ENCODE results near the gene PLEKHG5. TPM values are rescaled to one million over a fixed set of nuclear protein-coding genes. Genes with fewer than 3 reads are reported as not detected.
"Not testable (repeated sequence)": the region's sequence is repeated elsewhere in the genome, so short reads cannot be mapped to it uniquely, and the experiment has no call there.

PLEKHG5 gene
- total and polyA plus RNA-seq, 9 donors: 2.0 to 13.1 (median 9.4) TPM

DNA sequence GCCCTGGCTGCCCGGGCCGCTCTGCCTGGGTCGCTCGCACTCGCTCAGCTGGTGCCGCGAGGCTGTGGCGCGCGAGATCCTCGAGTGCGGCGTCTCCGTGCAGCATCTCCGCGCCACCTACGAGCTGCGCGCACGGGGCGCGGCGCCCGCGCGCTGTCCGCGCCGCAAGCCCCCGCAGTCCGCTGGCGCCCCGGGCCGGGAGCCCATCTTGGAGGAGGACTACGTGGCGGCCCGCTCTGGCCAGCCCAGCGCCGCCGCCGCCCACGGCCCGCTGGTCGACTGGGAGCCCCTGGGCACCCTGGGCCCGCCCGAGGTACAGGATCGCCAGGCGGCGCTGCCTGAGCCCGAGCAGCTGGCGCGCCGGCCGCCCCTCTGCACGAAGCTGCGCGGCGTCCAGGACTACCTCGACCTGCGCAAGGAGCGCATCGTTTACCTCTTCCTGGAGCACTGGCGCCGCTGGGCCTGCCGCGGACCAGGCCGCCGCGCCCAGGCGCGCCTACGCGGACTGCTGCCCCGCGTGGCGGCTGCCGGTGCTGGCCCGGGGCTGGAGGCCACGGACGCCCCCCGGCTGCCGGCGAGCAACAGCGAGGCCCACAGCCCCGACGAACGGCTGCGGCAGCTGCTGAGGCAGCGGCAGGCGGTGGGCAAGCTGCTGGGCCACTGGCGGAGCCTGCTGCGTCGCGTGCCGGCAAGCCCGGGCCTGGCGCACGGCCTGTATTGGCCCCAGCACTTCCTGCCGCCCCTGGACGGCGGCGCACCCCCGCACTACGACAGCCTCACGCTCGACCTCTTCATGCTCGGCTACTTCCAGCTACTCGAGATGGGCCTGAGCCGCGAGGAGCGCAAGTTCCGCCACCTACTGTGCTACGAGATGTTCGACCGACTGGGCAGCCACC is 36.4 kb downstream of the PLEKHG5 start:
- peaks cover 3% of the 10 kb centered on the region for H3K4me1 ChIP-seq (ENCODE audit: insufficient read depth)
- H3K4me3 ChIP-seq: no peak overlapping the region
- H3K27ac ChIP-seq: no peak overlapping the region
- no peaks in the 10 kb centered on the region for H3K27me3 ChIP-seq
- TF ChIP-seq POLR2A (IDR thresholded peaks at IDR 0.05): no peak
- TF ChIP-seq, protein P1, sequence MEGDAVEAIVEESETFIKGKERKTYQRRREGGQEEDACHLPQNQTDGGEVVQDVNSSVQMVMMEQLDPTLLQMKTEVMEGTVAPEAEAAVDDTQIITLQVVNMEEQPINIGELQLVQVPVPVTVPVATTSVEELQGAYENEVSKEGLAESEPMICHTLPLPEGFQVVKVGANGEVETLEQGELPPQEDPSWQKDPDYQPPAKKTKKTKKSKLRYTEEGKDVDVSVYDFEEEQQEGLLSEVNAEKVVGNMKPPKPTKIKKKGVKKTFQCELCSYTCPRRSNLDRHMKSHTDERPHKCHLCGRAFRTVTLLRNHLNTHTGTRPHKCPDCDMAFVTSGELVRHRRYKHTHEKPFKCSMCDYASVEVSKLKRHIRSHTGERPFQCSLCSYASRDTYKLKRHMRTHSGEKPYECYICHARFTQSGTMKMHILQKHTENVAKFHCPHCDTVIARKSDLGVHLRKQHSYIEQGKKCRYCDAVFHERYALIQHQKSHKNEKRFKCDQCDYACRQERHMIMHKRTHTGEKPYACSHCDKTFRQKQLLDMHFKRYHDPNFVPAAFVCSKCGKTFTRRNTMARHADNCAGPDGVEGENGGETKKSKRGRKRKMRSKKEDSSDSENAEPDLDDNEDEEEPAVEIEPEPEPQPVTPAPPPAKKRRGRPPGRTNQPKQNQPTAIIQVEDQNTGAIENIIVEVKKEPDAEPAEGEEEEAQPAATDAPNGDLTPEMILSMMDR (IDR thresholded peaks at IDR 0.05): no peak
- no peak for TF ChIP-seq EP300 (IDR thresholded peaks at IDR 0.05)
- 1 to 3% (median 1%) methylated on average over 57 to 115 of the region's 115 CpGs for WGBS, 3 donors
- DNase-seq: no peak
- H3K9me3 ChIP-seq: no peaks in the 10 kb centered on the region
- intact Hi-C loops (cut with DNase I): no loop called here
- H3K36me3 ChIP-seq: no peaks in the 10 kb centered on the region

DNA sequence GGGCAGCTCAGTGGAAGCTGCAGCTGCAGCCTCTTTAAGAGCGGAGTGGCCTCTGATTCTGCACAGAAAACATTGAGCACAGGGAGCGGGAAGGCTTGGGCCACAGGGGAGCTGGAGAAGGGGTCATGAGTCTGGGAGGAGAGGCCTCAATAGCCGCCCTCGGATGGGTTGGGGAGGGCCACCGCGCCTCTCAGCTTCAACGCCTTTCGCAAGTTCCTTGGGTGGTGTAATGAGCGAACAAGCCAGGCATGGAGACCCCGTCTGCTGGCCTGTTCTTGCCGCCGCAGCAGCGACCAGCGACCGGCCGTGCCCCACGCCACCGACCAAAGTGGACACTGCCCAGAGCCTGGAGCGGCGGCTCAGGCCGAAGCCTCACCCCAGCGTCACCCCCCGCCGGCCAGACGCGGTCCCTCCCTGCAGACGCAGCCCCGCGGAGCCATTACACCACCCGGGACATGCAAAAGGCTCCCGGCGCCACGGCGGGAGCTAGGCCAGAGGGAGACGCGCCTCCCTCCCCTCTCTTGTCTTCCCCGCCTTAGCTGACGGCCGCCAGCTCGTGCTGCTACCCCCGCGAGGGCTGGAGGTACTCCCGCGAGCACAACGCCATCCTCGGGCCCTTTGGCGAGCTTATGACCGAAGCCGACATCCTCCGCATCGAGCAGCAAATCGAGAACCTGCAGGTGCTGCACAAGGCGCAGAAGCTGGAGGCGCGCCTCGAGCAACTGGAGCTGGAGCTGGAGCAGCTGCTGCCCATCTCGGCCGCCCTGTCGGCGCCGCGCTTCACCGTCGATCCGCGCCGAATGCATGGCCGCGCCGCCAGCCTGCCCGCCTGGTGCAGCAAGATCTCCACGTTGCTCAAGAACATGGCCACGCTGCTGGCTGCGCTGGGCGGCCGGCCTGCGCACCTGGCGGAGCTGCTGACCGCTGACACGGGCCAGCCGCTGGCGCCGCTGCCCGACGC is 37.3 kb downstream of the PLEKHG5 start:
- H3K4me1 ChIP-seq (ENCODE audit: insufficient read depth); H3K27ac ChIP-seq; H3K36me3 ChIP-seq; intact Hi-C loops (cut with DNase I); H3K4me3 ChIP-seq; H3K9me3 ChIP-seq; H3K27me3 ChIP-seq; DNase-seq: not testable (repeated sequence)
- 4 to 8% (median 8%) methylated on average over 47 to 85 of the region's 85 CpGs for WGBS, 3 donors

DNA sequence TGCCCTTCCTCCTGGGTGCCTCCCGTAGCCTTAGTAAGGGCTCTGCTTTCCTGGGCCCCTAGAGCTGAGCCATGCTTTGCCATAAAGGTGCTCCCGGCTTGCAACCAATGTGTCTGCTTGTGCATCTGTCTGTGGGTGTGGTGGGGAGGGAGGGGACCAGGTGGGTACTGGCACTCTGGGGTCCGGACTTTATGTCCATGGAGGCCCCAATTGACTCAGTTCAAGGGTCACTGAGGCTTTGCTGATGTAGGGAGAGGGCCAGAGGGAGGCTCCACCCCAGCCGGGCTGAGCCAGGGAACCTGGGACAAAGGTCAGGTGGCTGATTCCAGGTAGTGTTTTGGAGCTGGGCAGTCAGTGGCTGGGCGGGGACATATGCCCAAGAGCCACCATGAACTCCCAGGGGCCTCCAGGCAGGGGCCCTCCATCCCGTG is 40.5 kb downstream of the PLEKHG5 start:
- H3K4me1 ChIP-seq (ENCODE audit: insufficient read depth): peaks cover 3% of the 10 kb centered on the region
- H3K9me3 ChIP-seq: no peaks in the 10 kb centered on the region
- no peak for TF ChIP-seq EP300 (IDR thresholded peaks at IDR 0.05)
- TF ChIP-seq, protein P1 (IDR thresholded peaks at IDR 0.05): no peak
- TF ChIP-seq POLR2A (IDR thresholded peaks at IDR 0.05): no peak
- no peaks in the 10 kb centered on the region for H3K27me3 ChIP-seq
- WGBS, 3 donors: 51 to 59% (median 56%) methylated on average over 4 to 6 of the region's 6 CpGs
- H3K27ac ChIP-seq: no peak overlapping the region
- DNase-seq: no peak
- H3K36me3 ChIP-seq: no peaks in the 10 kb centered on the region
- intact Hi-C loops (cut with DNase I): no loop called here
- no peak overlapping the region for H3K4me3 ChIP-seq

DNA sequence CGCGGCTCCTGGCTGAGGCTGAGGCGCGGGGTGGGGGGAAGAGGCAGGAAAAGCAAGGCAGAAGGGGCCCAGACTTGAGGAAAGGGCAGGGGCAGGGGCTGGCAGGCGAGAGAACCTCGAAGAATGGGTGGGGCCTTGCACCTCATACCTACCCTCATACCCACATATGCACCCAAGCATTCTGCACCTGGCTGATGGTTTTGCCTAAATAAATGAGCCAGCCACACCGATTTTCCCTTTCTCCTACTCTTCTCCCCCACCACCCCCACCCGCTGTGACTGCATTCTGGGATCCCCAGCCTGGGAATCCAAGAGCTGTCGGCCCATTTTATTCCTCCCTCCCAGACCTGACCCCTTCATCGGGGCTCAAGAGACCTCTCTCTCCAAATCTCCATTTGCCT is 41.0 kb downstream of the PLEKHG5 start:
- 36 to 40% (median 40%) methylated on average over 10 of the region's 10 CpGs for WGBS, 3 donors

DNA sequence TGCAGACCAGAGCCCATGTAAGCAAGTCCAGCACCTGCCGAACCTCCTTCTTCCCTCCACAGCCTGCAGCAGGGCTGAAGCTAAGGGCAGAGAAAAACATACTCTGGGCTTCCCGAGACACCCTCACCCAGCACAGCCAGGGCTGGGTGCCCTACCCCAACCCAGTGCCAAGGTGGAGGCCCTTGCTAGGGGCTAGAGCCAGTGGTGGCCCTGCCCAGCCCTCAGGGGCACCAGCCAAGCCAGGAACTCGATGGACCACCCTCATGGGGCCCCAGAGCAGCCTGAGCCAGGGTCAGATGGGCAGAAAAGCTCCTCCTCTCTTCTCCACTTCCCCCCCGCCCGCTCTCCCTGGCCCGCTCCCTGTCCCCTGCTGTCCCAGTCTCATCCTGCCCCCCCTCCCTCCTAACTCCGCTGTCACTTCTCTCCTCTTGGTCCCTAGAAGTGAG is 41.4 kb downstream of the PLEKHG5 start:
- intact Hi-C loops (cut with DNase I): no loop called here
- Histone ChIP-seq H3K36me3 (no peaks in the 10 kb centered on the region), H3K4me1 (ENCODE audit: insufficient read depth) (peaks cover 3% of the 10 kb centered on the region), H3K27me3 (no peaks in the 10 kb centered on the region), H3K27ac (no peak overlapping the region), H3K9me3 (no peaks in the 10 kb centered on the region), H3K4me3 (no peak overlapping the region)
- TF ChIP-seq POLR2A (IDR thresholded peaks at IDR 0.05) (no peak), EP300 (IDR thresholded peaks at IDR 0.05) (no peak)
- TF ChIP-seq, protein P1 (IDR thresholded peaks at IDR 0.05): no peak
- DNase-seq: no peak
- 21 to 33% (median 27%) methylated on average over 7 of the region's 7 CpGs for WGBS, 3 donors

More for the DNA sequence above, 41.0 kb downstream of the PLEKHG5 start:
- H3K4me1 ChIP-seq (ENCODE audit: insufficient read depth); DNase-seq; H3K9me3 ChIP-seq; H3K27ac ChIP-seq; H3K36me3 ChIP-seq; H3K4me3 ChIP-seq; H3K27me3 ChIP-seq; intact Hi-C loops (cut with DNase I): not testable (repeated sequence)
